ENCODE measurements around the gene ABHD16A.

Gene ABHD16A

DNA sequence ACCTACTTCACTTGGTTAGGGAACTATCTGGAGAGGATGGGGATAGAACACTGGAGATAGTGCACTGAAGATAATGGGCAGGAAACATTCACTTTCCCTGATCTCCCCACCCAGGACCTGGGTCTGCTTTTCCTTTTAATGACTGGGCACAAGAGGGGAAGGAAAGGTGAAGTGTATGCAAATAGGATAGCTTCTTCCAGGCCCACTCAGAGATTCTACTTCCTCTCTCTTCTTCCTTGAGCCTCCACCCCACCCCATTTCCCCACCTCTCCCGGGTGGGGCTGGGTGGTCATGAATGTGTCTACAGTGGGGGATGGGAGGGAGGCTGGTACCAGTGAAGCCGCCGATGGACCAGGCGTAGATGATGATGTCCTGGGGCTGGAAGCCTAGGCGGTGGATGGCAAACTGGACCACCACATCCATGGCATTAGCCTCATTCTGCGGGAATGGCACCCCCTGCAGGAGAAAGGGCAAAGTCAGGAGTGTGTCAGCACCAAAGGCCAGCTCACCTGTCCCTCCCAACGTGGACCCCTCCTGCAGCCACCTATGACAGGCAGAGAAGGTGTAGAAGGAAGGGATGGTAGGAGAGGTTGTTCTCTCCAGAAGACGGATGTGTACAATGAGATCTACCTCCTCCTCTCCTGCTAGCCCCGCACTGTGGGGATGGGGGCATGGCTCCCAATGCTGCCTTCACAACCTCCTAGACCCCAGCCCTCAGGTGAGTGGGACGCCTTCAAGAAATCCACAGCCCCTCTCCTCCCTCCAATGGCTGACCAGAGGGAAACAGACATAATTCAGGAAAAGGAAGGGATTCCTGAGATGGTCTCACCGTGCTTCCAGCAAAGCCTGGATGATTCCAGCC is 13.6 kb downstream of the ABHD16A start:
- DNase-seq (ENCODE audit: low spot score) = no peak

DNA sequence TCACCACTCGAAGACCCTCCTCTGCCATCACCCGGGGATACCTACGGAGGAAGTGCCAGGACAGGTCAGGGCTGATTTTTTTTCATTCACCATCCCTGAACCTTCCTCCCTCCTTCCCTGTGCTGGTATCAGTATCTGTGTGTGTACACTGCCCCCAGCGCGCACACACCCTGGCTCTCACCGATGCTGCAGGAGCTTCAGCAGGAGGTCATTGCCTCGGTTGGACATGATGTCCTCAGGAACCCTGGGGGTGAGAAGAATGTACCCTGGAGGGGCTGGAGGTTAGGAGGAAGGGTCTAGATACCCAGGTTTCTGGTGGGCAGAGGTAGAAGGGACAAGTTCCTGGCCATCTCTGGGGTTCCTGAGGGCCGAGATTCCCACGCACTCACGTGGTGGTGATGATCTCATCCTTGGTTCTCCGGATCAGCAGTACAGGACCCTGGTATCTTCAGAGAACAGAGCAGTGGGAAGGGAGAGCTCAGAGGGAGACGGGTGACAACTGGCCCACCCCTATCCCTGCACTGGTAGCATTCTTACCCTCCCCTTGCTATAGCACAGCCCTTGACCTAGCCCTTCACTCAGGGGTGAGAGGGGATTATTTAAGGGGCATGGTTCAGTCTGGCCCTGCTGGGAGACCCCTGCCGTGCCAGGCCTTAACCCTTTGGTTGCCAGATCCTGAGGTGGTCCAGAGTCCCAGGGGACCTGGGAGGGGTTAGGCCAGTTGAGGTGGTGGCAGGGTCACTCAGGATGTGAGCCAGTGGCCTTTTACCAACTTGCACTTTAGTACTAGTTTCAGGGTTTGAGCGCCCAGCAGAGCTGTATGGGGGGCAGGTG is 15.0 kb downstream of the ABHD16A start:
- no peak for DNase-seq (ENCODE audit: low spot score)

DNA sequence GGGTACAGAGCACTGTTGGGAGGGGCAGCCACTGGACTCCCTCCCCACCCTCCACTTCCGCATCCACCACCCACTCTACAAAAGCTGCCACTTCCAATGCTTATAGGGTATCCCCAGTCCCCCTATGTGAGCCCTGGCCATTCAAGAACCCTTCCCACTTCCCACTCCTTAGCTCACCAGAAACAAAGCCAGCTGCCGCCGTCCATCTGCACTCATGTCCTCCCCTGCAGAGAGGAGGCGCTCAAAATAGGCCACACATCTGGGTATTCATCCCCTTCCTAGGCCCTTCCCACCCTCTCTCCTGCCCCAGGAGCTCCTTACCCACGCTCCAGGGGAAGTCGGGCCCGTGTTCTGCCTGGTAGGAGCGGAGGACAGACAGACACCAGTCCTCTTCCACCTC is 15.8 kb downstream of the ABHD16A start:
- DNase-seq (ENCODE audit: low spot score) = no peak

DNA sequence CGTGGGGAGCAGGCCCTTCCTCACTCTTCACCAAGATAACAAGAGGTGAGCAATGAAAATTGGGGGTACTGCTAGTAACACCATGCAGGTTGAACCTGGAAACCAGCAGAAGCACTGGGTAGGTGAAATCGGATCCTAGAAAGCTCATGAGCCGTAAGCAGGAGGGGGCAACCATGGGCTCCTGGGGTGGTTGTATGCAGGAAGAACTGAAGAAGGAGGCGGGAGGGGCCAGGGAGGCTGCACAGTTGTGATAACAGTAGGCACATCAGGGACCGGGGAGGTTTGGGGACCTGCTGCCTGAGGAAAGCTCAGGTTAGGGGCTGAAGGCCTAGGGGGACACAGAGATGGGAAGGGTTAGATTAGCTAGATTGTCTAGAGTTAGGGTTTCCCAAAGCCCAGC is 16.6 kb downstream of the ABHD16A start:
- no peak for DNase-seq (ENCODE audit: low spot score)

DNA sequence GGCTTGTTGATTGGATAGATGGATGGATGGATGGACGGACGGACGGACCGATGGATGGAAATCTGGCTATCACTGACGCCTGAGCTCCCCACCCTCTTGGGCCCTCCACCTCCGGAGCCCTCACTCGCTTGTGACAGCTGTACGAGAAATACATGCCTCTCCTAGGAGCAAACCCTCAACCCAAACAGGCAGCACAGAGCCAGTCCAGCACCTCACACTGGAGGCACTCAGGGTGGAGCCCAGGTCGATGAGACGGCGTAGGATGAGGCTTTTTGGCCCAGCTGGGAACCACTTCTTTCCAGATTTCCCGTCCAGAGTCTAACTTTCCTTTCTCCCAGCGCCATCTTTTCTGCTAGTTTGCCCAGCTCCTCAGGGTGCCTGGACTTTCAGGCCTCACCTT is 19.5 kb downstream of the ABHD16A start:
- DNase-seq (ENCODE audit: low spot score) = no peak

DNA sequence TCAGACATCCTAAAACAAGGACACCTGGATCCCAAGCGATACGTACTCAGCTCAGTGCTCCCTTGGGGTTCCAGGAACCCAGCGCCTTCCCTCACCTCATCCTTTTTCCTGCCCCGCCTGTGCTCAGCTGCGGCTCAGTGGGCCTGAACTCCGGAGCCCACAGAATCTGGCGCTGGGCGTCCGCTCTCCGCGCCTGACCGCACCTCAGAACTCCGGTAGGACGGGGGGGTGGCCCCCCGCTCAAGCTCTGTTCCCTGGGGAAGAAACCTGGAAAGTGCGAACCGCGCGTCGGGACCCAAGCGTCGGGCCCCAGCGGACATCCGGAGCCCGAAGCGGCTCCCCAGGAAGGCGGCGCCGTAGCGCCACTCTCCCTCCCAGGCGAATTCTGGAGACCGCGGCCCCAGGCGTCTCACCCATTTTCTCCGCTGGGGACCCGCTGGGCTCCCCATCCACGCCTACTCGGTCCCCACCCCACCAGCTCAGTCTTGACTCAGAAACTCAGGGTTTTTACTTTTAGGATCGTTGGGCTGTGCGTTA is 21.9 kb downstream of the ABHD16A start:
- DNase-seq (ENCODE audit: low spot score) = peak; percentile 67

DNA sequence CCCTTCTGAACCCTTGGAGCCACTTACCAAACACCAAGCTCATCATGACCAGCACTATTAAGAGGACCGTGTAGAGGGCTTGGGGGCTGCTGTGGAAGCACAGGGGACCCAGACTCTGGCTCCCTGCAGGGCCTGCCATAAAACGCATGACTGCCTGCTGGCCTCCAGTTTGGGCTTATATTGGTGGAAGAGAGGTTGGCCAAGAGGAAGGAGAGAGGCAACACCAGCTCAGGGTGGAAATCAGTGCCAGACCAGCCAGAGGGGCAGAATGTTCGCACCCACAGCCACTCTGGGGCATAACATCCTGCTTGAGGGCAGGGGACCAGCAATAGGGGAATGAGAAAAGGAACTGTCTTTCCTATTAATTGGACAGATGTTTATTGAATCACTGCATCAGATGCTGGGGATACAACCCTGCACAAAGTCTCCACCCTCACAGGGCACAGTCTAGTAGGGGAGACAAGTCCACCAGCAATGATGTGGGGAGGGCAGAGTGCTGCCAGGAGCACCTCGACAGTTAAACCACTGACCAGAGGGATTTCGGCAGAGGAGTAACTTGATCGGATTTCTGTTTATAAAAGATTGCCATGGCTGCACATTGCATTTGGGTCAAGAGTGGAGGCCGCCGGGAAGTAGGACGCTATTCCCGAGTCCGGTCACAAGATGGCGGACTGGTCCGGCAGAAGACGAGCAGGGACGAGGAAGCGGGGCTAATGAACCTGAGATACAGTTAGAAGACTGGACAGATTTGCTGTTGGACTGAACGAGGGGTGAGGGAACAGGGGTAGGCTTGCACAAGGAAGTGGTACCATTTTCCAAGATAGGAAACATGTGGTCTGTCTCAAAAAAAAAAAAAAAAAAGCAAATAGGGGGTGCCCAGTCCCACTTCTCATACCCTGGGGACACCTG is 22.6 kb downstream of the ABHD16A start, which contains the start of gene LY6G5C:
TSS of gene LY6G5C (minus strand) at position 842 of the 909 bp plus-strand sequence. CDS start at position 148, 694 bp downstream.
- DNase-seq (ENCODE audit: low spot score) = peak; percentile 92

DNA sequence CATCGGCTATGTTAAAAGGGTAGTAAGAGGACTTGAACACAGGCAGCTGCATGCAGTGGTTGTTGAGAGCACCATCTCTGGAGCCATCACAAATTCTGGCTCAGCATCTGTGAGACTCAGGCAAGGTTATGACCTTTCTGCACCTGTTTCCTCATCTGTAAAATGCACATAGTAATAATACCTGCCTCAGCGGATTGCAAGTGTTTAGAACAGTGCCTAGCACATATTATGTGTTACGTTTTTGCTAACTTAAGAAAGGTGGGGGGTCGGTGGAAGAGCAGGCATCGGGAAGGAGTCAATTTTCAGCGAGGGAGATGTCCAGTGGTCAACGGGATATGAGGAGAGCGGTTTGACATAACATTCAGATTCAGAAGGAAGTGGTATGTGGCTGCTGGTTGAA is 25.2 kb downstream of the ABHD16A start:
- DNase-seq (ENCODE audit: low spot score) = no peak

DNA sequence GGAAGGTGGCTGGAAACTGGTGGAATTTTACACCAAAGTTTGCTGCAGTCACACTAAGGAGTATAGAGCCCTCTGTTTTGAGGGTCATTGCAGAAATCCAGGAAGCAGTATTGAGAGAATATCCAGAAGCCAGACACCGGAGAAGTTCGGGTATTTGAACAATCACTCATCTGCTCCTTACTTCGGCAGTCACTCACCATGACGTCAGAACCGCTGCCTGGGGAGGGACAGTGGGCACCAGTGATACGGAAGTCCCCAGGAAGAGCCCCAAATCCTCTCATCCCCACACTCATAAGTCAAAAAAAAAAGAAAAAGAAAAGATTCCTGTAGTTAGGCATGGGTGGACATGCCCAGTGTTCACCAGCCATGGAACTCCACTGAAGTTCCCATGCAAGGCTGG is 26.2 kb downstream of the ABHD16A start:
- DNase-seq (ENCODE audit: low spot score) = no peak

DNA sequence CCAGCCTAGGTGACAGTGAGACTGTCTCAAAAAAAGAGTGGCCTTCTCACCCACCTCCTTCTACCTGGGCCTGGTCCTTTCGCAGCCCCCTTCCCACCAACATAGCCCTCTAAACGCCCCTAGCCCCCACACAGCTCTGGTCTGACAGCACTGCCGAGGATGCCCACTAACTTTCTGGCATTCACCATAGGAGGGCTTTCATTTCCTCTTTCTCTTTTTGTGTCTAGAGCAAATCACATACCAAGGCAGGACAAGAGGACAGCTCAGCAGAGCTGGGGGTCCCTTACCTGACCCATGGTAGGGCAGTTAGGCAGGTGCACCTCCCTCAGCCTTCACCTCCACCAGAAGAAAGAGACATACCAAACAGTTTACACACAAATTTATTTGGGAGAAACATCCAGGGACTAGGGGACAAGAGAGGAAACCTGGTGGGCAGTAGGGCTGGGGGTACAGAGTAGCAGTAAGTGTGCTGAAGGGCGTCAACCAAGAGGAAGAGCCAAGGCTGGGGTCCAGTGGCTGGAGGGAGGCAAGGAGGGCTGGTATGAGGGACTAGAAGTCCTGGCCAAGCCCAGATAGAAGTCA is 26.7 kb downstream of the ABHD16A start:
- DNase-seq (ENCODE audit: low spot score) = no peak

DNA sequence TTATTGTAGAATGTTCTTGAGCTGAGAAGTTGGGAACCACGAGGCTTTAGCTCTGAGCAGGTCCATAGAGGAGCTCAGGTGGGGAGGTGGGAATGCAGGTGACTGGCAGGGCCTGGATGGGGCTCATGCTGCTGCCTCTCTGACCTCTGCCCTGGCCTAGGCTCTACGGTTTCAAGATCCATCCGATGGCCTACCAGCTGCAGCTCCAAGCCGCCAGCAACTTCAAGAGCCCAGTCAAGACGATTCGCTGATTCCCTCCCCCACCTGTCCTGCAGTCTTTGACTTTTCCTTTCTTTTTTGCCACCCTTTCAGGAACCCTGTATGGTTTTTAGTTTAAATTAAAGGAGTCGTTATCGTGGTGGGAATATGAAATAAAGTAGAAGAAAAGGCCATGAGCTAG is 33.4 kb downstream of the ABHD16A start, which contains the start of gene LY6G5B:
TSS of gene LY6G5B (plus strand) at position 301 of the 400 bp plus-strand sequence. CDS start 975 bp downstream, outside the sequence.
- no peak for DNase-seq (ENCODE audit: low spot score)

DNA sequence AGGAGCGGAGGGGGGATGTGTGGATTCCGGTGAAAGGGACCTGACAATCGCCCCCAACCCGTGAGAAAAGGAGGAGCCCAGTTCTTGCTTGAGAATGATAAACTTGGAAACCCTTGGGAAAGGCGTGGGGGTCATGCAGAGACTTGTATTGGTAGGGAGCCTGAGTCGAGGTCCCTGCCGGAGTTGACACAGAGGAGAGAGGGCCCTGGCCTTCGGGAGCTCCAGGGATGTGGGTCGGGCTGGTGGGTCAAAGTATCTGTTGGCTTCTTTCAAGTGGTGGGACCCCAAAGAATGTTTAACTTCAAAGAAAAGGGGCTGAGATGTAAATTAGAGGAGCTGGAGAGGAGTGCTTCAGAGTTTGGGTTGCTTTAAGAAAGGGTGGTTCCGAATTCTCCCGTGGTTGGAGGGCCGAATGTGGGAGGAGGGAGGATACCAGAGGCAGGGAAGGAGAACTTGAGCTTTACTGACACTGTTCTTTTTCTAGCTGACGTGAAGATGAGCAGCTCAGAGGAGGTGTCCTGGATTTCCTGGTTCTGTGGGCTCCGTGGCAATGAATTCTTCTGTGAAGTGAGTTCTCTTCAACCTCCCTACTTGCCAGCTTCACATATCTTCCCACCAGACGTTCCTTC is 36.7 kb downstream of the ABHD16A start:
- no peak for DNase-seq (ENCODE audit: low spot score)

DNA sequence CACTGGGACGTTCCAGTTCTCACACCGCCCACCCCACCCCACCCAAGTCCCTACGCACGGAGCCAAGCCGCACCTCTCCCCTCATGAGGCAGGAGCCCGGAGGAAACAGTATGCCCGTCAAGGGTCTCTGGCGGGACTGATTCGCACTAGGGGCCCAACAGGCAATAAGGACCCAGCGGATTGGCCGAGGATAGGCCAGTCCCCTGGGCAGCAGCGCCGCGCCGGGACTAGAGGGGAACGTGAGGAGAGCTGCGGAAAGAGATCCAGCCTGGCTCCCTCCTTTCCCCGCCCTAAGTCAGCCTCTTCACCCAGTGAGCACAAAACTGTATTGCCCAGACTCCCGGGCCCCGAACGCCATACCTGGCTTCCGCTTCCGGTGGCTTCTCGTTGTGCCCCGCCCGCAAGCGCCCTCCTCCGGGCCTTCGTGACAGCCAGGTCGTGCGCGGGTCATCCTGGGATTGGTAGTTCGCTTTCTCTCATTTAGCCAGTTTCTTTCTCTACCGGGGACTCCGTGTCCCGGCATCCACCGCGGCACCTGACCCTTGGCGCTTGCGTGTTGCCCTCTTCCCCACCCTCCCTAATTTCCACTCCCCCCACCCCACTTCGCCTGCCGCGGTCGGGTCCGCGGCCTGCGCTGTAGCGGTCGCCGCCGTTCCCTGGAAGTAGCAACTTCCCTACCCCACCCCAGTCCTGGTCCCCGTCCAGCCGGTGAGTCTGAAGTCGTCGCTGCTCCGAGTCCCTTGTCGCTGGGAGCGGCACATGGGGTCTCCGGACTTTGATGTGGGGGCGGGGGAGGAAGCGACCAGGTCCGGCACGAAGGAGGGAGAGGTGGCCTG is 37.4 kb downstream of the ABHD16A start, which contains the start of gene CSNK2B:
TSS of gene CSNK2B (plus strand) at position 580 of the 836 bp plus-strand sequence. CDS start 752 bp downstream, outside the sequence.
- peak; percentile 97 for DNase-seq (ENCODE audit: low spot score)

DNA sequence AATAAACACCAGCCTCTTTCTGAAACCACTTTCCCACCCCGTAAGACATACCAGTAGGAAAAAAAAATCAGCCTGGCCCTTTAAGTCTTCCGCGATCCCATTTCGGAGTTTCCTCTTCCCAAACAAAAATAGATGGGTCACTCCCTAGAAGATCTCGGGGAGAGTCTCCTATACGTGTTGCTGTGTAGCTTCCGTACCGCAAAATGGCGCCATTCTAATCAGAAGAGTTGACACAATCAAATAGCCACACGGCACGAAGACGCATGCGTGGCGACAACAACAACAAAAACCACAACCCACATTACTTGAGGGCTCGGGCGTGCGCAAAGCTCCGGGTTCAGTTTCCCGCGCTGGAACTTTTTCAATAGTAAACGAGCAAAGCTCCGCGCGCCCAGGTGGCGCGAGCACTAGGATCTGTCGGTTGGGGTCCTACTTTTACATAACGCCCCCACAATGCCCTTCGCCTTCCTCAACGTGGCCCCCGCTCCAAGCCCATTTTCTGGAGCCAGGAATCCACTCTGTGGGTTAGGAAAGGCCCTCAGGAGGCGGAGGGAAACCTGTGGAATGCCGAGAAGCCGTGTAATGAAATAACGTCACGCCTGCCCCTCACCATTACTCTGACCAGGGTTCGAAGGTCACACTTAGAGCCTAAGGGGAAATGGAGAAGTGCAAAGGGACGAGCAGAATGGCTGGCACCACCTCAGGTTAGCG is 38.2 kb downstream of the ABHD16A start, which contains the start of gene GPANK1:
TSS of gene GPANK1 (minus strand) at position 208 of the 711 bp plus-strand sequence. CDS start 519 bp downstream, outside the sequence.
- DNase-seq (ENCODE audit: low spot score) = peak; percentile 86

DNA sequence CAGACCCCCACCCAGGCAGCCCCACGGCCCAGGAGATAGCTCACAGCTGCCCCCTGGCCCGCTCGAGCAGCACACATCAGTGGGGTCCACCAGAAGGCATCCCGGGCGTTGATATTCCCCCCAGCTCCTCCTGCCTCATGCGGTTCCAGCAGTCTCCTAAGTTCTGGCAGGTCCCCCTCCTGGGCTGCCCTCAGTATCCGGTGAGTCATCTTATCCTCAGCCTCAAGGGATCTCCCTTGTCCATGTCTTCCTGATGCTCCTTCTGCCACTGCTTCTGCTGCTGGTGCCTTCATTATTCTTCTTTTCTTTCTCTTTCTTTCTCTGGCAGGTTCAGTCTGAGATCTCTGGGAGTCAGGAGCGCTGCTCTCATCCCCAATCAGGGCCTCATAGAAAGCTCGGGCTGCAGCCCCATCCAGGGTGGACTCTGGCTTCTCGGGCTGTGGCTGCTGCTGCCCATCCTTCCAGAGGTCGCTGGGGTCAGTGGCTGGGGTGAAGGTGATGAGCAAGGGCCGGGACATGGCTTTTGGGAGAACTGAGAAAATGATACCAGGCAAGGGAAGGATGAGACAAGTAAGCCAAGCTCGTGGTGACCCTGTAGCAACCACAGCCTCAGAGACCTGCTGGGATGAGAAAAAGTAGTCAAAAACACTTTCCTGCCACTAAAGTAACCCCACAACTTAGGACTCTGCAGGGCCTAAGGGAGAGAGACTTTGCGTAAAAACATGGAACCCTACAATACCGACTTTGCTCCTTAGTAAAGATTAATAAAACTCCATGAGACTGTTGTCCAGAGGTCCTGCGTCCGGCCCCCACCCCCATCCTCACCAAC is 38.9 kb downstream of the ABHD16A start:
- peak; percentile 86 for DNase-seq (ENCODE audit: low spot score)

DNA sequence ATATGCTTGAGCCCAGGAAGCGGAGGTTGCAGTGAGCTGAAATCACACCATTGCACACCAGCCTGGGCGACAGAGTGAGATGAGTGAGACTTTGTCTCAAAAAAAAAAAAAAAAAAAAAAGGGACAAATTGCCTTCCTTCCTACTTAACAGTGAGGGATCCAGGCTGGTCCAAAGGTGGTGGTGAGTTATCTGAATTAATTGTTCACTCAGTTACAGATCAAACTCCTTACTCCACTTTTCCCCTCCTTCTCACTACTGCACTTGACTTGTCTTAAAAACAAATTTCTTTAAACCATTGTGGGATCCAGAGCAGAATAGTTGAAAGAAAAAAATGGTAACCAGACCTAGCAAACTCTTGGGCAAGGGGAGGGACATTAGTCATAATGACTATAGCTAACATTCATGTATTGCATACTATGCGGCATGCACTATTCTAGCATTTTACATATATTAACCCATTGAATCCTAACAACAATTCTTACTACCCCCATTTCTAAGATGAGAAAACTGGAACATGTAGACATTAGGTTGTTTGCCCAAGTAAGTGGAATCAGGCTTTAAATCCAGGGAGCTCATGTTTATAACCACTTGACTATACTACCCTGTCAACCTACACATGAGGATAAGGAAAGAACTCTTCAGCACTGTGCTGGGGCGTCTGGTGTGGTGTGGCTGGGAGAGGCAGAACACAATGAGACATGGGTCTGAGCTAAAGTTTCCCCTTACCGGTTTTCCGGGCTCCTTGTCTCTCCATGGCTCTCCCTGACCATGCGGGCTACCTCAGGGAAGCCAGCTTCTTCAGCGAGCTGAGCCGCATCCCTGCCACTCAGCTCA is 39.8 kb downstream of the ABHD16A start:
- no peak for DNase-seq (ENCODE audit: low spot score)

Measured in AG08395 (cell line).